Measurements from ENCODE around the gene NSF. TPM values are rescaled to one million over a fixed set of nuclear protein-coding genes. Genes with fewer than 3 reads are reported as not detected.

The NSF gene
- total RNA-seq, 1 experiment from 2014 or later = 56.5 TPM

GRCh38 chr17:46717999-46718398, 127.5 kb downstream of the NSF start:
- Histone ChIP-seq H3K4me1 (ENCODE audit: control insufficient read depth, insufficient read depth, low read length) (no peaks in the 10 kb centered on the region), H3K27me3 (ENCODE audit: control insufficient read depth, insufficient read depth, low read length) (no peaks in the 10 kb centered on the region), H3K4me3 (ENCODE audit: low read depth in 2 of 2, low read length in 2 of 2) (no peak overlapping the region), H3K36me3 (ENCODE audit: control insufficient read depth, insufficient read depth, low read length) (no peaks in the 10 kb centered on the region), H3K27ac (ENCODE audit: low read length) (no peak overlapping the region), H3K9me3 (ENCODE audit: control insufficient read depth, insufficient read depth, low read depth, low read length) (no peaks in the 10 kb centered on the region)
- intact Hi-C loops (cut with micrococcal nuclease; ENCODE audit: unreplicated experiment) = no loop called here
- DNase-seq (ENCODE audit: low read depth, low spot score) (no peak), ATAC-seq (no peak)
- ChIA-PET CTCF (no interaction called here), POLR2A (no interaction called here)
- no TSS peak for BruUV-seq (replicated peaks)
- in situ Hi-C loops (cut with HindIII; ENCODE audit: low pct_unique_long_range_greater_than_20kb, low sequenced_read_pairs) = no loop called here
- TF ChIP-seq POLR2AphosphoS5 (IDR thresholded peaks at IDR 0.05; ENCODE audit: low read depth, low read length) = no peak

- ATAC-seq = no peak
- H3K27me3 ChIP-seq (ENCODE audit: control insufficient read depth, insufficient read depth, low read length) = no peaks in the 10 kb centered on the region
- ChIA-PET POLR2A (no interaction called here), CTCF (no interaction called here)
- BruUV-seq (replicated peaks) = no TSS peak
- no peaks in the 10 kb centered on the region for H3K4me1 ChIP-seq (ENCODE audit: control insufficient read depth, insufficient read depth, low read length)
- in situ Hi-C loops (cut with HindIII; ENCODE audit: low pct_unique_long_range_greater_than_20kb, low sequenced_read_pairs) (no loop called here), intact Hi-C loops (cut with micrococcal nuclease; ENCODE audit: unreplicated experiment) (no loop called here)
- no peak overlapping the region for H3K4me3 ChIP-seq (ENCODE audit: low read depth in 2 of 2, low read length in 2 of 2)
- no peak for DNase-seq (ENCODE audit: low read depth, low spot score)
- no peak overlapping the region for H3K27ac ChIP-seq (ENCODE audit: low read length)
- TF ChIP-seq SIN3A (IDR thresholded peaks at IDR 0.05; ENCODE audit: borderline replicate concordance, insufficient read depth, low read depth, low read length) (no peak), REST (IDR thresholded peaks at IDR 0.05; ENCODE audit: insufficient read depth in 1 of 2, low read depth in 2 of 2, low read length in 1 of 2) (no peak), POLR2AphosphoS5 (IDR thresholded peaks at IDR 0.05; ENCODE audit: low read depth, low read length) (no peak), TCF7L2 (IDR thresholded peaks at IDR 0.05; ENCODE audit: low read depth, low read length) (no peak), CTCF (IDR thresholded peaks at IDR 0.05) (no peak)
- H3K36me3 ChIP-seq (ENCODE audit: control insufficient read depth, insufficient read depth, low read length) = no peaks in the 10 kb centered on the region
- no peaks in the 10 kb centered on the region for H3K9me3 ChIP-seq (ENCODE audit: control insufficient read depth, insufficient read depth, low read depth, low read length)
These were observed 129.4 kb downstream of the NSF start for GRCh38 chr17:46719891-46720290.

- DNase-seq (ENCODE audit: low read depth, low spot score) = no peak
- no peaks in the 10 kb centered on the region for H3K27me3 ChIP-seq (ENCODE audit: control insufficient read depth, insufficient read depth, low read length)
- POLR2A ChIA-PET = no interaction called here
- no peaks in the 10 kb centered on the region for H3K4me1 ChIP-seq (ENCODE audit: control insufficient read depth, insufficient read depth, low read length)
- intact Hi-C loops (cut with micrococcal nuclease; ENCODE audit: unreplicated experiment) (no loop called here), in situ Hi-C loops (cut with HindIII; ENCODE audit: low pct_unique_long_range_greater_than_20kb, low sequenced_read_pairs) (no loop called here)
- TF ChIP-seq POLR2AphosphoS5 (IDR thresholded peaks at IDR 0.05; ENCODE audit: low read depth, low read length) = no peak
- no peak for TF ChIP-seq TCF7L2 (IDR thresholded peaks at IDR 0.05; ENCODE audit: low read depth, low read length)
- TF ChIP-seq REST (IDR thresholded peaks at IDR 0.05; ENCODE audit: insufficient read depth in 1 of 2, low read depth in 2 of 2, low read length in 1 of 2) = no peak
- no peak for TF ChIP-seq CTCF (IDR thresholded peaks at IDR 0.05)
- TF ChIP-seq SIN3A (IDR thresholded peaks at IDR 0.05; ENCODE audit: borderline replicate concordance, insufficient read depth, low read depth, low read length) = no peak
- no TSS peak for BruUV-seq (replicated peaks)
- H3K9me3 ChIP-seq (ENCODE audit: control insufficient read depth, insufficient read depth, low read depth, low read length) = no peaks in the 10 kb centered on the region
- CTCF ChIA-PET = no interaction called here
- no peak for ATAC-seq
- no peak overlapping the region for H3K4me3 ChIP-seq (ENCODE audit: low read depth in 2 of 2, low read length in 2 of 2)
- H3K36me3 ChIP-seq (ENCODE audit: control insufficient read depth, insufficient read depth, low read length) = no peaks in the 10 kb centered on the region
- no peak overlapping the region for H3K27ac ChIP-seq (ENCODE audit: low read length)
These were observed 129.9 kb downstream of the NSF start for GRCh38 chr17:46720408-46720807.

All from Panc1 (cell line).